Germinal center (tissue), 1 donor: Measurements from ENCODE around the gene CBX8.

Experiments
- DNase-seq: peaks from one replicate; pipeline ENCODE4 v3.0.0; 2012; ENCODE audit warnings: mixed read lengths, low spot score

Gene CBX8

GRCh38 chr17:79819534-79820276 is 22.8 kb upstream of the CBX8 start:
- DNase-seq = no peak

GRCh38 chr17:79819085-79819484 is 22.2 kb upstream of the CBX8 start:
- no peak for DNase-seq

DNA sequence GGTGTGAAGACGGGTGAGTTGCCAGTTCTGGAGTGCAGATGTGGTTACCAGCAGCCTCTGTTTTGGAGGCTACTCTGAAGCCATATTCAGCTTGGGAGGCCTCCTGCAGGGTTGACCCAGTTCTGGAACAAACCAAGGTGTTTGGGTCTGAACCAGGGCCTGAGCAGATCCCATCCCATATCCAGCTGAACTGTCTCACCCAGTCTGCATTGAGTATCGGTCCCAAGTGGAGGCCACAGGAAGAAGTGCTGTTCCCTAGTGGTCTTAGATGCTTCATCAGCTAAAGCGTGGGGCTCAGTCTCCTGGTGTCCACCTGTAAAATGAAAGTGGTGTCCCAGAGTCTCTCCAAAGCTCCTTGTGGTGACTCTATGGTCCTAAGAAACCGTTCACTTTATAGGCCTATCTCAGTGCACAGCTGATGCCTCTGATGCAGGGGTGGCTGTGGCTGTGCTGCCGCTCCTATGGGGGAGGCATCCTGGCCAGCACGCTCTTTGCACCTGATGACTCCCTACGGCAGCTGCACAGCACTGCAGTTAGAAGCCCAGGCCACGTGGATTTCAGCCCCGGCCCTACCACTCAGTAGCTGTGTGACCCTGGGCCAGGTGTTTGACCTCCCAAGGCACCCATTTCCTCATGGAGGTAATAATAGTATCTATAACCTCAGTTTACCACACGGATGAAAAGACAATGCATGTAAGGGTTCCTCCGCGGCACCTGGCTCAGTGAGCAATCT is 21.3 kb upstream of the CBX8 start:
- DNase-seq = no peak

DNA sequence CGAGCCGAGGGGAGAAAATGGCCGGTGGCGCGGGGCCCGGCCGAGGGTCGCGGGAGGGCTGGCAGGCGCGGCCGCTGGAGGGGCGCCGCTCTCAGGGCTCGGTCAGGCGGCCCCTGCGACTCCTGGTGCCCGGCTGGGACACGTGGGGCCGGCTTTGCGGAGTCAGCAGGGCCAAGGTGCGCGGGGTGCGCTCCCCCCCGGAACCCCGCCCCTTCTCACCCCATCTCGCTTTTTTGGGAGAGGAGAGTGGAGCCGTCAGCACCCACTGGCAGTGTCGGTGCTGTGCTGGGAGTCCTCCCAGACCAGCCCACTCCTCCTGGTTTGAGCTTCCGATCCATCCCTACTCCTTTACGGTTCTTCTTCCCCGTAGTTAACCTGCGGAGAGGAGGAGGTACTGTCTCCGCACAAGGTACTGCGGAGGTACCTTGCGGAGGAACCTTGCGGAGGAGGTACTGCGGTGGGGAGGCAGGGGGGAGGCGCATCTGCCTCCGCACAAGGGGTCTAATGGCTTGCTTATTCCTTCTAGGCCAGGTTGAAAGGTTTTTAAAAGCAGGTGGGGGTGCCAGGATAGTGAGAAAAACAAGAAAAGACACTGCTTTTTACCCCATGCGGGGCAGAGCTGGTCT is 19.1 kb upstream of the CBX8 start:
- no peak for DNase-seq

DNA sequence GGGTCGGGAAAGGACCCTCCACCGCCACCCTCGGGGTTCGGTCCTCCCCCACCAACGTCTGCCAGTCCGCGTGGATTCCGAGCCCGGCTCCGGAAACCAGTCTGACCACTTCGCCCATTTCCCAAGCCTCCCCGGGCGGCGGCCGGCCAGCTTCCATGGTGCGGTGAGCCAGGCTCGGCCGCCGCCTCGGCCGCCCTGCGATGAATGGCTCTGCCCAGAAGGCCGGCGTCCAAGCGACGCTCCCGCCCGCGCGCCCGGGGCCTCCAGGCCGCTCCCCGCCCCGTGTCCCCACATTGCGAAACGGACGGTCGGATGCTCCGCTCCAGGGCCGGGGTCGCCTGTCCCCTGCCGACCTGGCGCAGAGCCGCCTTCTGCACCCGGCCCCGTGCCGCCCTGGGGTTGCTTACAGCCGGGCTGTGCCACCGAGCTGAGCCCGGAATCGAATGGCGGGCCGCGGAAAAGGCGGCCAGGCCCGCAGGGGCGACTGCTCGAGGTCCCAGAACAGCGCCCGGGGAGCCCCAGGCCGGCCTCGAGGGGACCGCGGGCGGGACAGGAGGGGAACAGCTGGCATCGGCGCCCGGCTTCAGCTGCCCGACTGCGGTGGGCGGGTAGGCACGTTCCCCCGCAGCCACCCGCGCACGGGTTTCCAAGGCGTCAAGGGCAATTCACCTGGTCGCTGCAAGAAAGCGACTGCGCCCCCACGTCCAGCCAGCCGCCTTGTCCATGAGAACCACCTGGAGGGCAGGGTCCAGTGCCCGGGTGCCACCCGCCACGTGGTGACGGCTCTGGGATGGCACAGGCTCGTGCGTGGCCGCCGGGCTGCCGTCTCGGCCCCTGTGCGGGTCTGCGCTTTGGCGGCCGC is 18.3 kb upstream of the CBX8 start:
- DNase-seq = no peak

DNA sequence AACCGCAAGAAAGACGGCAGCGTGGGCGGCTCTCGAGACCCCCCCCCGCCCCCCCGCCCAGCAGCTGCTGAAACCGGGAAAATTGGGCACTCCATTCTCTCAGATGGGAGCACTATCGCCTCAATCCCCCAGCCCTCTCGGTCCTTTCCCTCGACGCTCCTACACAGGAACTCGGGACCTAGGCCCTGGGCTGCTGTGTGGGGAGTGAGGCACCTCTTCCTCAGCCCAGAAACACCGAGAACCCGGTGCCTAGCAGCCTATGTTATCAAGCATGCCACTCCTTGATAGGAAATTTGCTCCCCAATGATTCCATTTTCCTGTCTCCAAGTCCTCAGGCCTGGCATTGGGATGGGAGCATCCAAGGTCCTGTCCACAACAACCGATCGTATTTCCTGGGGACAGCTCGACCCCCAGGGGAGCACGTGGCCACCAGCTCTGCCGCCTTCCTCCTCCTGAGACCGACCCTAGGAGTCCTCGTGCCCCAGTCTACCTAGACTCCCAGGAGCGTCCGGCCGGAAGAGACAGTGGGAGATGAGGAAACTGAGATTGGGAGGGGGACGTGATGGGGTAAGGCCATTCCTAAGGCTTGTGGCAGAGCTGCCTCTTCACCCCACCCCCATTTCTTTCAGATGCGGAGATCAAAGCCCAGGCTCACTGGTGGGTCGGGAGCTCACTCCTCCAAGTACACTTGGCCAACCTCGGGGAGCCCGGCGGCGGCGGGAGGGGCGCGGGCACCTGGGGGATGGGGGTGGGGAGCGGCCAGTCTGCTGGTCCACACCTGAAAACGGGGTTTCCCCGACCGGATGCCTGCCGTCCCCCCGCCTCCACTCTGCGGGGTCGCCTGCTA is 17.5 kb upstream of the CBX8 start:
- DNase-seq = no peak

GRCh38 chr17:79813297-79814126 is 16.6 kb upstream of the CBX8 start:
- DNase-seq = no peak

DNA sequence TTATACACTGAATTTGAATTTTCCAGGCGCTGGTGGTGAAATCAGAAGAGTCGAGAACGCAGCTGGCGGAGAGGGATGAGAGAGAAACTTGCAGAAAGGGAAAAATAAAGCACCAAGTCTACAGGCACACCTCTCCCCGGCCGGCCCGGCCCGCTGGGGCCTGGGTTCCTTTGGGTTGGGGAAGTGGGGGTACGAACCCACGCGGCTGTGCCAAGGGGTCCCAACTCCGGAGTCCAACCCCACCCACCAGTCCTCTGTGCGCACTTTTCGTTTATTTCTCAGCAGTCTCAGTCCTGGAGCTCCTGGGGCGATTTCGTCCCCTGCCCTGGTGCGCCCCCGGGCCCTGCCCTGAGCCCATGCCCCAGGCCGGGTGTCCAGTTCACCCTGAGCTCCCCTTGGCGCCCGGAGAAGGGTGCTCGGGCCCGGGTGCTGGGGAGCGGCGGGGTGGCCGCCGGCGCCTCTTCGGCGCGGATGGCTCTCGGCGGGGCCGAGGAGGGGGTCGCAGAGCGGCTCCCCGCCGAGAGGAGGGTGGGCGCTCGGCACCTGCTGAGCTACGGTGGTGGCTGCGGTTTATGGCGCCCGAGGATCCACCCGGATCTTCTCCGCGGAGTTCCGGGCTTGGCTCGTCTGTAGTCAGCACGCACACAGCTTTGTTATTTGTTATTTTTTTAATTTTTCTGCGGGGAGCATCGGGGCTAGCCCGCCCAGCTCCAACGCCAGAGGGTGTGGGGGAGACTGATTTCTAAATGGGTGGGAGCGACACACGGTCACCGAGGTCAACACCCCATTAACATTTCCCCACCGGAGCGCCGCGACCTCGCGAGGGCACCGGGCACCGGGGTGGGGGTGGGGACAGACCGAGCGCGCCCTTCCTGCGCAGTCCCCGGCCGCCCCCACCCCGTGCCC is 15.7 kb upstream of the CBX8 start:
- DNase-seq = no peak

DNA sequence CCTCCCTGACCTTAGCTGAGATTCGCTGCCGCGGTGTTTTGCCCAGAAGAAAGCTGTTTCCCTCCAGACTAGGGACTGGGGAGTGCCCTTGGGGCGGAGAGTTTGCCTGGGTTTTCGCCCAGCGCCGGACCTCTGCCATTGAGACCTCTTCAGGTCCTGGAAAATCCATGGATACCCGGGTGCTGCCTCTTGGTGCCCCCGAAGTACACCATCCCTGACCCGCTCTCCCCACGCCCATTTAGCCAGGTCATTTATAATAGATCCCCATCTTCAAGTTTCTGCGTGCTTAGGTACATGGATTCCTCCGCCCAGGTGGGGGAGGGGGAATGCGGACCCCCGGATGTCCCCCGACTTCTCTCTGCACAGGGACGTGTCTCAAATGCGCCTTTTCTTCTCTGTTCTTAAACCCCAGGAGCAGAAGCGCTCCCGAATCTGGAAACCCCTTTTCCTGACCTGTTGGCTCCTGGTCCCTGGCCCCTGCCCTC is 15.0 kb upstream of the CBX8 start:
- no peak for DNase-seq

DNA sequence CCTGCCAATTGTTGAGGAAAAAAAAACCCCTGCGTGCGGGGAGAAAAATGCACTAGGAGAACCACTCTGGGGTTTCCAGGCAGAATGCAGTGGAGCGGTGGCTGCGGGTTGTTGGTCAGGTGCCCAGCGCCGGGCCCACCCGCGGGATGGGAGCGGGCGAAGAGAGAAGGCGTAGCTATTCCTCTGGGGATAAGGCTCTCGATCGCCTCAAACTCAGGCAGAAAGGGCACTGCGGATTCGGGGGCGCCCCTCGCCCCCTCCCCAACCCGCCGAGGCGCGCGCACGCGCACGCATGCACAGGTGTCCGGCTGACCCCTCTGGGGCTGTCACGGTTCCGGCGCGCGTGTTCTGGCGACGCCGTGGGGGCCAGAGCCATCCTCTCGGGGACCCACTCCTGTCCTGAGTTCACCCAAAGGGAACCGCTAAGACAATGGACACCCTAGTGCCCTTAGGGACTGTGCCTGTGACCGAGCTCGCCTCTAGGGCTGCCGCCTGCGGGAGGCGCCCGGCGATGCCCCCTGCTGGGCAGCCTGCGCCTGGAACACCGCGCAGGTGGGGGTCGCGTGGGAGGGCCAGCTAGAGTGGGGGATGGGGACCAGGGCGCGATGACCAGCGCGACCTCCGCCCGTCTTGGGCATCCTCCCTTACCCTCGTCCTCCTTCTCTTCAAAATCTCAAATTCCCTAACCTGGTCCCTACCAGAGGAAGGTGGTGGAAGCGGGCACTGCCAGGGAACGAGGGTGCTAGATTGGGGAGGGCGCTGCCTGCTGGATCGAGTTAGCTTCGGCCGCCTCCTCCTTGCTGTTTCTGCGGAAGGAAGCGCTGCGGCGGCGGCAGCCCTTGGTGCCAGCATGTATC is 14.4 kb upstream of the CBX8 start:
- DNase-seq = peak; percentile 74

DNA sequence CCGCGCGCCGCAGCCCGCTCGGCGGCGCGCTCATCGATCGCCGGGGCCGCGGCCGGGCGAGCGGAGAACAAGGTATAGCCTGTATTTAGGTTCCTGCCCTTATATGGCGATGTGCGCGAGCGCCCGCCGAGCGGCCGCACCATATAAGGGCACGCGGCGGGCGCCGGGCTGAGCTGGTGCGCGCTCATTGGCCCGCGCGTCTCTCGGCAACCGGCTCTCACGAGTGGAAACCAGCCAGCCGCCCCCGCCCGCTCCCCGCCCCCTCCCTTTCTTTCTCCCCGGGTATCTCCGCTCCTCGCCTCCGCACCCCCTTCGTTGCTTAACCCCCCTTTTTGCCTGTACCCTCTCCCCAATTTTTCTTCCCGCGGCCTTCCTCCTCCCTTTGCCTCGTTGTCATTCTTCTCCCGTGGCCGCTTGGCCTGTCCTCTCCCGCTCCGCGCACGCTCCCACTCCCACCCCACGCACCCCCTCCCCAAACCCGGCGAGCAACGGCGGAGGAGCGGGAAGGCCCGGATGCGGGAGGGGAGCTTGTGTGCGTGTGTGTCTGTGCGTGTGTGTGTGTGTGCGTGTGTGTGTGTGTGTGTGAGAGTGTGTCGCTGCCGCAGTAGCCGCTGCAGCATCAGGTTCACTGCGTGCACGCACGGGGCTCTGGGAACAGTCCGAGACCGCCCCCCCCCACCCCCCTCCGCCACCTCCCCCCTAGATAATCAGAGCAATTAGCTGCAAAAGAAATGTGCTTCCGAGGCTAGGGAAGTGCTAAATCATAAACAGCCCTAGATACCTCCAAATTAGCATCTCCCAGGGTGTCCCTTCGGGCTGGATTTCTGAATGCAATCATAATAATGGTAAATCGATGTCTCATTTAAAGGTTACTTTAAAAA is 13.5 kb upstream of the CBX8 start:
- DNase-seq = peak; percentile 91

- DNase-seq = no peak
Measured at GRCh38 chr17:79809530-79810129, 12.8 kb upstream of the CBX8 start.

GRCh38 chr17:79808763-79809529 is 12.1 kb upstream of the CBX8 start:
- no peak for DNase-seq

DNA sequence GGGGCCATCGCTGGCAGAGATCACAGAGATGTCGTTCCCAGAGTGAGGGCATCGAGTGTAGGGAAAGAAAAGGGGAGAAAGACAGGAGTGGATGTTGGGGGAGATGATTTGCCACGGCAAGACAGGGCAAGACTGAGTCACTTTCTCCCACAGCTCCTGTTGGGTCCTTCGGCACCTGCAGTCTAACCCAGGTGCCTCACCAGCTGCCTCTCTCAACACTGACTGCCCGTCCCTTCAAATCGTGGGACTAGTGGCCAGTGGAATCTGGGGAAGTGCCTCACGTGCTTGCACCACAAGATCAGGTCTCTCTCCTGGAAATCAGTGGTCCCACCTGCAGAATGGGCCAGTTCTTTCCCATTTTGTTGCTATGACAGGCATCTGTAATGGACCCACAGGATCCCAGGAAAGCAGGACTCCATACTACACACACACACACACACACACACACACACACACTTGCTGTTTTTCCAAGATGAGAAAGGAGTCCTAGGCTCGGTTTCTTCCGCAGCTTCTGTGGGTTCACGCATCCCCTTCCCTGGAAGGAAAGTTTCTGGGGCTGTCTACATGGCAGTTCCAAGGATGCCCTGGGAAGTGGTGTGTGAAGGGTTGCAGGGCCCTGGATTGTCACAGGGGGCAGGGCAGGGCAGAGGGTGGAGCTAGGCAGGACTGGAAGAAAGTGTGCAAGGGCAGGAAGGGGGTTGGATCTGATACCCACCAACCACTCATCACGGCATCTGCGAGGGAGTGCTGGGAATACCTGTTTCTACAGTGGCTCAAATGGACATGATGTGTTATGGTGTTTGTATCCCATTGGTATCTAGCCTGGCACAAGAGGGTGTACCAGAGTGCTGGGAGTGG is 10.2 kb upstream of the CBX8 start:
- no peak for DNase-seq

DNA sequence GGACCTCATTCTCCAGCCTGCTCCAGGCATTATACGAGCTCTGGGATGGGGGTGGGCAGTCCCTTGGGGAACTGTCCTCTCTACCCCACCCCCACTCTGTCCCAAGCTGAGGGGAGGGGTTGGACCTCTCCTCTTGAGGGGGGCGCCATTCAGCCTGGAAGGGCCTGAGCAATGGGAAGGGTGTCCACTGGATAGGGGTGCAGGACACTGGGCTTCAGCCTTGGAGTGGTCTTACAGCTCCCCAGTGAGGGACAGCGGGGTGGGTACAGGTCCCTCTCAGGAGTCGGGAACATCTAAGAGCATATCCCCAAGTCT is 9.5 kb upstream of the CBX8 start:
- DNase-seq = no peak
